CD8-positive, alpha-beta memory T cell (primary cell): ENCODE results near the gene MMP24OS. TPM values are rescaled to one million over a fixed set of nuclear protein-coding genes. Genes with fewer than 3 reads are reported as not detected.

Source experiments
- CTCF ChIA-PET: fragments of 350-600 bp; sonication (Branson Sonifier 250); formaldehyde crosslinking; loops from one replicate; lab custom pipeline; 2021; ENCODE audit warnings: antibody characterized with exemption; lab: Charles Lee
- POLR2A ChIA-PET: fragments of 350-600 bp; sonication (Branson Sonifier 250); formaldehyde crosslinking; loops from one replicate; lab custom pipeline; 2021; ENCODE audit warnings: antibody characterized with exemption; lab: Charles Lee
- DNase-seq, 5 donors: peaks; one replicate each; pipeline versions ENCODE4 v3.0.0 to v3.0.0-alpha.2; 2020 to 2022; ENCODE audit warnings: mixed read lengths in 1 of 5
- H3K27ac ChIP-seq: one replicate; pipeline ENCODE4 v1.7.0; 2013; ENCODE audit warnings: low read depth, mild to moderate bottlenecking, low read length, moderate library complexity
- H3K27me3 ChIP-seq: 2 replicates; pipeline ENCODE4 v1.7.0; 2013; ENCODE audit warnings: low read length, mild to moderate bottlenecking; ENCODE audit not compliant: insufficient read depth, poor library complexity, severe bottlenecking
- H3K36me3 ChIP-seq: 2 replicates; pipeline ENCODE4 v1.7.0; 2013; ENCODE audit warnings: mild to moderate bottlenecking, low read length, moderate library complexity; ENCODE audit not compliant: insufficient read depth
- H3K4me1 ChIP-seq: 2 replicates; pipeline ENCODE4 v1.7.0; 2013; ENCODE audit warnings: mild to moderate bottlenecking, low read length, moderate library complexity; ENCODE audit not compliant: insufficient read depth
- H3K4me3 ChIP-seq: 2 replicates; pipeline ENCODE4 v1.7.0; 2013; ENCODE audit warnings: mild to moderate bottlenecking, low read length
- H3K9me3 ChIP-seq: 2 replicates; pipeline ENCODE4 v1.7.0; 2013; ENCODE audit warnings: mild to moderate bottlenecking, low read length
- H3K27ac Mint-ChIP-seq, 8 donors: one replicate each; pipeline ENCODE4 v1.8.0; 2020 to 2021; ENCODE audit warnings: mixed read lengths in 8 of 8, mild to moderate bottlenecking in 6 of 8, inconsistent platforms in 3 of 8, moderate library complexity in 3 of 8
- H3K27me3 Mint-ChIP-seq, 2 donors: one replicate each; pipeline ENCODE4 v1.8.0; 2020 to 2021; ENCODE audit warnings: mixed read lengths in 2 of 2, mild to moderate bottlenecking in 1 of 2, moderate library complexity in 1 of 2
- H3K36me3 Mint-ChIP-seq, 3 donors: one replicate each; pipeline ENCODE4 v1.8.0; 2020 to 2021; ENCODE audit warnings: mixed read lengths in 3 of 3, inconsistent platforms in 1 of 3, mild to moderate bottlenecking in 1 of 3
- H3K4me1 Mint-ChIP-seq, 3 donors: one replicate each; pipeline ENCODE4 v1.8.0; 2020 to 2021; ENCODE audit warnings: mixed read lengths in 3 of 3, inconsistent platforms in 1 of 3, mild to moderate bottlenecking in 1 of 3
- H3K4me3 Mint-ChIP-seq, 7 donors: one replicate each; pipeline ENCODE4 v1.8.0; 2020 to 2021; ENCODE audit warnings: mixed read lengths in 7 of 7, mild to moderate bottlenecking in 6 of 7, moderate library complexity in 4 of 7, inconsistent platforms in 2 of 7
- H3K9me3 Mint-ChIP-seq, 5 donors: one replicate each; pipeline ENCODE4 v1.8.0; 2020 to 2022; ENCODE audit warnings: mixed read lengths in 5 of 5, mild to moderate bottlenecking in 3 of 5, moderate library complexity in 2 of 5, inconsistent platforms in 1 of 5
- polyA plus RNA-seq: library from polyadenylated mRNA; unstranded; fragments of 300-500 nt; fragmentation: Illumina TruSeq; gene quantifications from one replicate; pipeline ENCODE4 v1.2.3, GENCODE V29; 2021
- total RNA-seq, 2 experiments: library from RNA; stranded (reverse); gene quantifications; one replicate each; pipeline ENCODE4 v1.2.3, GENCODE V29; 2021

Gene MMP24OS
- total and polyA plus RNA-seq, 3 experiments from 2014 or later, result 14.0 to 36.6 (median 36.5) TPM

- Histone ChIP-seq H3K36me3 (no peaks in the 10 kb centered on the region), H3K4me3 (no peak overlapping the region), H3K9me3 (no peaks in the 10 kb centered on the region), H3K27me3 (no peaks in the 10 kb centered on the region), H3K4me1 (no peaks in the 10 kb centered on the region), H3K27ac (no peak overlapping the region)
- no peaks in the 10 kb centered on the region for H3K4me1 Mint-ChIP-seq
- POLR2A ChIA-PET, result interaction anchor here (0.7 kb wide), 1 partner anchor 13 kb away, joined by 4 read pairs; the partner anchor contains the start of gene EIF6
- H3K4me3 Mint-ChIP-seq, result no peak overlapping the region
- no peak overlapping the region for H3K27ac Mint-ChIP-seq
- CTCF ChIA-PET, result interaction anchor here (1.3 kb wide), 1 partner anchor 150 kb away, joined by 3 read pairs; no protein-coding TSS in a partner anchor
- peaks cover 2 to 21% of the 10 kb centered on the region in 2 donors for H3K27me3 Mint-ChIP-seq
- no peak for DNase-seq
- no peaks in the 10 kb centered on the region for H3K9me3 Mint-ChIP-seq
- peaks cover 0 to 2% (median 0%) of the 10 kb centered on the region in 3 donors for H3K36me3 Mint-ChIP-seq
These were observed 19.8 kb upstream of the MMP24OS start for GRCh38 chr20:35297740-35298139.

GRCh38 chr20:35297155-35297554 lies 19.2 kb upstream of the MMP24OS start:
- H3K36me3 Mint-ChIP-seq, result peaks cover 0 to 2% (median 0%) of the 10 kb centered on the region in 3 donors
- no peaks in the 10 kb centered on the region for H3K27me3 ChIP-seq
- H3K4me3 ChIP-seq, result no peak overlapping the region
- H3K27ac ChIP-seq, result no peak overlapping the region
- no peak overlapping the region for H3K4me3 Mint-ChIP-seq
- H3K27ac Mint-ChIP-seq, result no peak overlapping the region
- no peaks in the 10 kb centered on the region for H3K9me3 ChIP-seq
- H3K4me1 ChIP-seq, result no peaks in the 10 kb centered on the region
- no peak for DNase-seq
- no peaks in the 10 kb centered on the region for H3K36me3 ChIP-seq
- no peaks in the 10 kb centered on the region for H3K4me1 Mint-ChIP-seq
- H3K9me3 Mint-ChIP-seq, result no peaks in the 10 kb centered on the region
- POLR2A ChIA-PET, result interaction anchor here (0.7 kb wide), 1 partner anchor 13 kb away, joined by 4 read pairs; the partner anchor contains the start of gene EIF6
- CTCF ChIA-PET, result no interaction called here
- H3K27me3 Mint-ChIP-seq, result peaks cover 2 to 25% of the 10 kb centered on the region in 2 donors

- Mint-ChIP-seq H3K27me3 (peaks cover 2 to 25% of the 10 kb centered on the region in 2 donors), H3K27ac (no peak overlapping the region), H3K4me1 (no peaks in the 10 kb centered on the region), H3K36me3 (no peaks in the 10 kb centered on the region), H3K9me3 (no peaks in the 10 kb centered on the region), H3K4me3 (no peak overlapping the region)
- no peaks in the 10 kb centered on the region for H3K9me3 ChIP-seq
- no peak for DNase-seq
- no peak overlapping the region for H3K27ac ChIP-seq
- no peaks in the 10 kb centered on the region for H3K36me3 ChIP-seq
- POLR2A ChIA-PET, result no interaction called here
- no peaks in the 10 kb centered on the region for H3K27me3 ChIP-seq
- H3K4me1 ChIP-seq, result no peaks in the 10 kb centered on the region
- CTCF ChIA-PET, result no interaction called here
- H3K4me3 ChIP-seq, result no peak overlapping the region
These were observed 18.2 kb upstream of the MMP24OS start for GRCh38 chr20:35296101-35296554.

GRCh38 chr20:35295674-35296073 lies 17.8 kb upstream of the MMP24OS start:
- H3K27me3 Mint-ChIP-seq, result peaks cover 2 to 25% of the 10 kb centered on the region in 2 donors
- no peak overlapping the region for H3K27ac Mint-ChIP-seq
- CTCF ChIA-PET, result no interaction called here
- Histone ChIP-seq H3K27ac (no peak overlapping the region), H3K36me3 (no peaks in the 10 kb centered on the region), H3K27me3 (no peaks in the 10 kb centered on the region), H3K4me3 (no peak overlapping the region), H3K4me1 (no peaks in the 10 kb centered on the region), H3K9me3 (no peaks in the 10 kb centered on the region)
- DNase-seq, result peak in 1 of 5 donors; percentile 30
- POLR2A ChIA-PET, result interaction anchor here (0.7 kb wide), 1 partner anchor 57 kb away, joined by 4 read pairs; no protein-coding TSS in a partner anchor
- H3K9me3 Mint-ChIP-seq, result no peaks in the 10 kb centered on the region
- no peaks in the 10 kb centered on the region for H3K36me3 Mint-ChIP-seq
- no peaks in the 10 kb centered on the region for H3K4me1 Mint-ChIP-seq
- H3K4me3 Mint-ChIP-seq, result no peak overlapping the region

- no peak overlapping the region for H3K27ac ChIP-seq
- no peak for DNase-seq
- H3K4me3 ChIP-seq, result no peak overlapping the region
- H3K27me3 ChIP-seq, result no peaks in the 10 kb centered on the region
- H3K4me3 Mint-ChIP-seq, result no peak overlapping the region
- no peaks in the 10 kb centered on the region for H3K9me3 Mint-ChIP-seq
- ChIA-PET POLR2A (interaction anchor here (0.7 kb wide), 1 partner anchor 56 kb away, joined by 4 read pairs; no protein-coding TSS in a partner anchor), CTCF (no interaction called here)
- H3K4me1 ChIP-seq, result no peaks in the 10 kb centered on the region
- H3K4me1 Mint-ChIP-seq, result no peaks in the 10 kb centered on the region
- no peak overlapping the region for H3K27ac Mint-ChIP-seq
- no peaks in the 10 kb centered on the region for H3K36me3 Mint-ChIP-seq
- H3K9me3 ChIP-seq, result no peaks in the 10 kb centered on the region
- H3K27me3 Mint-ChIP-seq, result peaks cover 2 to 25% of the 10 kb centered on the region in 2 donors
- H3K36me3 ChIP-seq, result no peaks in the 10 kb centered on the region
These were observed 17.1 kb upstream of the MMP24OS start for GRCh38 chr20:35295058-35295457.

GRCh38 chr20:35294293-35294685 lies 16.4 kb upstream of the MMP24OS start:
- CTCF ChIA-PET, result no interaction called here
- DNase-seq, result no peak
- Histone ChIP-seq H3K27me3 (no peaks in the 10 kb centered on the region), H3K27ac (no peak overlapping the region), H3K36me3 (no peaks in the 10 kb centered on the region), H3K4me1 (no peaks in the 10 kb centered on the region), H3K9me3 (no peaks in the 10 kb centered on the region), H3K4me3 (no peak overlapping the region)
- Mint-ChIP-seq H3K27me3 (peaks cover 2 to 25% of the 10 kb centered on the region in 2 donors), H3K9me3 (no peaks in the 10 kb centered on the region), H3K36me3 (no peaks in the 10 kb centered on the region), H3K4me1 (no peaks in the 10 kb centered on the region), H3K4me3 (no peak overlapping the region), H3K27ac (peak overlapping the region in 2 of 8 donors; percentile 55 to 90)
- POLR2A ChIA-PET, result no interaction called here

- H3K4me1 Mint-ChIP-seq, result no peaks in the 10 kb centered on the region
- H3K27me3 ChIP-seq, result no peaks in the 10 kb centered on the region
- no peaks in the 10 kb centered on the region for H3K36me3 Mint-ChIP-seq
- H3K9me3 ChIP-seq, result no peaks in the 10 kb centered on the region
- peaks cover 2 to 25% of the 10 kb centered on the region in 2 donors for H3K27me3 Mint-ChIP-seq
- ChIA-PET POLR2A (no interaction called here), CTCF (interaction anchor here (0.5 to 0.8 kb wide), 2 partner anchors 10 to 19 kb away, joined by 3 to 4 read pairs; no protein-coding TSS in a partner anchor)
- H3K27ac ChIP-seq, result no peak overlapping the region
- no peak for DNase-seq
- H3K36me3 ChIP-seq, result no peaks in the 10 kb centered on the region
- H3K27ac Mint-ChIP-seq, result peak overlapping the region in 1 of 8 donors; percentile 86
- H3K4me1 ChIP-seq, result no peaks in the 10 kb centered on the region
- no peaks in the 10 kb centered on the region for H3K9me3 Mint-ChIP-seq
- no peak overlapping the region for H3K4me3 Mint-ChIP-seq
- no peak overlapping the region for H3K4me3 ChIP-seq
These were observed 15.7 kb upstream of the MMP24OS start for GRCh38 chr20:35293303-35294292.
